GM21619 (cell line): ENCODE measurements around the gene CCDC124.

Experiments used
- ATAC-seq: cut with Tn5 transposase; IDR thresholded peaks from one replicate; pipeline ENCODE4 v1.9.1; 2021; ENCODE audit not compliant: unreplicated experiment

The CCDC124 gene

GRCh38 chr19:17933414-17934129 lies 757 bp downstream of the CCDC124 start:
- no peak for ATAC-seq

GRCh38 chr19:17936379-17936778 lies 3.6 kb downstream of the CCDC124 start:
- ATAC-seq: no peak

GRCh38 chr19:17937371-17937900 lies 4.6 kb downstream of the CCDC124 start:
- no peak for ATAC-seq

GRCh38 chr19:17938092-17938845 lies 5.5 kb downstream of the CCDC124 start:
- no peak for ATAC-seq

GRCh38 chr19:17942181-17942580 lies 9.4 kb downstream of the CCDC124 start:
- no peak for ATAC-seq

GRCh38 chr19:17942582-17943273 lies 9.9 kb downstream of the CCDC124 start:
- ATAC-seq: no peak

- no peak for ATAC-seq
Measured at GRCh38 chr19:17943274-17944221, 10.7 kb downstream of the CCDC124 start.

GRCh38 chr19:17944301-17944700 lies 11.5 kb downstream of the CCDC124 start:
- no peak for ATAC-seq

GRCh38 chr19:17946965-17947784 lies 14.4 kb downstream of the CCDC124 start:
- peak; percentile 25 for ATAC-seq

- peak; percentile 27 for ATAC-seq
Measured at GRCh38 chr19:17947815-17948513, 15.1 kb downstream of the CCDC124 start.

GRCh38 chr19:17948514-17948900 lies 15.7 kb downstream of the CCDC124 start:
- no peak for ATAC-seq

GRCh38 chr19:17948931-17949930 lies 16.4 kb downstream of the CCDC124 start:
- no peak for ATAC-seq

- no peak for ATAC-seq
Measured at GRCh38 chr19:17949956-17950309, 17.1 kb downstream of the CCDC124 start.

GRCh38 chr19:17950310-17951156 lies 17.7 kb downstream of the CCDC124 start:
- no peak for ATAC-seq

- no peak for ATAC-seq
Measured at GRCh38 chr19:17951157-17951989, 18.6 kb downstream of the CCDC124 start.
